Testis (tissue), 5 donors: ENCODE results near the gene FOXA1. TPM values are rescaled to one million over a fixed set of nuclear protein-coding genes. Genes with fewer than 3 reads are reported as not detected.

Experiments used
- DNase-seq: peaks from one replicate; pipeline ENCODE4 v3.0.0-alpha.2; 2019
- H3K27ac ChIP-seq, 2 donors: fragments of 200-600 bp; sonication (generic); one replicate each; pipeline ENCODE4 v1.5.1; 2019
- H3K27me3 ChIP-seq: fragments of 200-600 bp; sonication (generic); one replicate; pipeline ENCODE4 v1.5.1; 2019
- H3K36me3 ChIP-seq: fragments of 200-600 bp; sonication (generic); one replicate; pipeline ENCODE4 v1.5.1; 2017; ENCODE audit warnings: low read depth; ENCODE audit errors: missing control alignments
- H3K4me1 ChIP-seq: fragments of 200-600 bp; sonication (generic); one replicate; pipeline ENCODE4 v1.5.1; 2019
- H3K4me3 ChIP-seq, 2 donors: fragments of 200-600 bp; sonication (generic); one replicate each; pipeline ENCODE4 v1.5.1; 2017 to 2019
- H3K9me3 ChIP-seq: fragments of 200-600 bp; sonication (generic); one replicate; pipeline ENCODE4 v1.5.1; 2017
- CTCF ChIP-seq, 3 experiments: fragments of 450-650 bp in 2 of 3; fragments of 200-600 bp in 1 of 3; sonication (generic) in 1 of 3; IDR thresholded peaks; one replicate each; pipeline ENCODE4 v1.5.1; 2016 to 2019; ENCODE audit warnings: antibody characterized with exemption in 3 of 3, mild to moderate bottlenecking in 2 of 3, moderate library complexity in 1 of 3
- POLR2A ChIP-seq: fragments of 450-650 bp; IDR thresholded peaks from one replicate; pipeline ENCODE4 v1.6.1; 2017; ENCODE audit warnings: antibody characterized with exemption, mild to moderate bottlenecking, moderate library complexity
- WGBS, 2 donors: methylation state at CpG; one replicate each; pipeline ENCODE4 v1.1.5; 2018; 5-methylcytosine and 5-hydroxymethylcytosine counted together
- intact Hi-C: fragments of 100-400 bp; cut with DNase I; formaldehyde crosslinking; loops from one replicate; pipeline ENCODE4 v1.15.1; 2023; ENCODE audit warnings: low total_unique reads
- long read RNA-seq, 2 donors: transcript quantifications; one replicate each; lab custom pipeline, GENCODE V29; 2026
- polyA plus RNA-seq: library from polyadenylated mRNA; stranded (reverse); fragments of 350-450 nt; fragmentation: Illumina TruSeq; extraction: RNeasy Lipid Tissue Mini Kit (QIAGEN cat#74804); gene quantifications from one replicate; pipeline ENCODE4 v1.2.3, GENCODE V29; 2014; ENCODE audit warnings: low read depth, low replicate concordance; ENCODE audit not compliant: insufficient read depth
- total RNA-seq, 2 donors: library from RNA; depleted of rRNA; stranded (reverse); fragments of >200 nt; gene quantifications; one replicate each; pipeline ENCODE4 v1.2.3, GENCODE V29; 2016

The FOXA1 gene
- total RNA-seq, result 1 to 10 TPM; 2.2 to 3.0 TPM
- polyA plus RNA-seq, result 0.95 TPM
- long read RNA-seq, donor 1, partial matches to known transcripts, result 0 of 1 reads
- long read RNA-seq, donor 1, other reads (novel, unspliced or antisense), result 0 of 1 reads
- long read RNA-seq, donor 2, result 0 reads

- peak; percentile 30 for DNase-seq
- Histone ChIP-seq H3K4me3 (peak within 1 kb of the TSS; percentile 43 to 48), H3K4me1 (peaks cover 11% of the 10 kb centered on the region), H3K9me3 (no peaks in the 10 kb centered on the region), H3K27me3 (peaks cover 17% of the 10 kb centered on the region), H3K27ac (no peak within 1 kb of the TSS), H3K36me3 (no peaks in the 10 kb centered on the region)
- TF ChIP-seq CTCF (IDR thresholded peaks at IDR 0.05) (no peak), POLR2A (no peak)
- intact Hi-C loops, result loop anchor here (10.0 kb wide), 1 partner anchor 340 kb away; no protein-coding TSS in a partner anchor
- WGBS, 2 donors, result 1 to 4% methylated on average over 37 to 75 of the region's 92 CpGs
Observed at GRCh38 chr14:37594971-37595808, at the start of gene FOXA1, which contains the start of gene TTC6. TSS of gene FOXA1 (minus strand) at chr14:37595249. CDS start at chr14:37594972, 277 bp downstream. TSS of gene TTC6 (plus strand) at chr14:37595629. CDS start at chr14:37622065, 26,436 bp downstream.

GRCh38 chr14:37643701-37644100, 48.7 kb upstream of the FOXA1 start:
- TF ChIP-seq POLR2A (no peak), CTCF (IDR thresholded peaks at IDR 0.05) (no peak)
- Histone ChIP-seq H3K27me3 (no peaks in the 10 kb centered on the region), H3K4me1 (no peaks in the 10 kb centered on the region), H3K27ac (no peak overlapping the region), H3K36me3 (no peaks in the 10 kb centered on the region), H3K4me3 (no peak overlapping the region), H3K9me3 (no peaks in the 10 kb centered on the region)
- no peak for DNase-seq
- intact Hi-C loops, result no loop called here
- WGBS, 2 donors, result 67 to 76% methylated on average over 4 of the region's 4 CpGs

GRCh38 chr14:37642125-37642524, 47.1 kb upstream of the FOXA1 start:
- intact Hi-C loops, result no loop called here
- no peak overlapping the region for H3K4me3 ChIP-seq
- no peaks in the 10 kb centered on the region for H3K4me1 ChIP-seq
- WGBS, 2 donors, result 89 to 96% methylated on average over 3 of the region's 3 CpGs
- no peaks in the 10 kb centered on the region for H3K27me3 ChIP-seq
- no peak overlapping the region for H3K27ac ChIP-seq
- no peak for DNase-seq
- no peak for TF ChIP-seq CTCF (IDR thresholded peaks at IDR 0.05)
- H3K36me3 ChIP-seq, result no peaks in the 10 kb centered on the region
- no peaks in the 10 kb centered on the region for H3K9me3 ChIP-seq

GRCh38 chr14:37641117-37641516, 46.1 kb upstream of the FOXA1 start:
- intact Hi-C loops, result no loop called here
- H3K4me3 ChIP-seq, result no peak overlapping the region
- DNase-seq, result no peak
- no peaks in the 10 kb centered on the region for H3K9me3 ChIP-seq
- no peaks in the 10 kb centered on the region for H3K27me3 ChIP-seq
- TF ChIP-seq POLR2A (no peak), CTCF (IDR thresholded peaks at IDR 0.05) (no peak)
- 97 to 100% methylated on average over 1 of the region's 1 CpG for WGBS, 2 donors
- H3K4me1 ChIP-seq, result no peaks in the 10 kb centered on the region
- H3K27ac ChIP-seq, result no peak overlapping the region
- no peaks in the 10 kb centered on the region for H3K36me3 ChIP-seq
